SIG-M5 (cell line): Measurements from ENCODE around the gene KHDC1L.
"Not testable (repeated sequence)": the region's sequence is repeated elsewhere in the genome, so short reads cannot be mapped to it uniquely, and the experiment has no call there.

Experiments
- DNase-seq: peaks from one replicate; lab custom pipeline; 2025; lab: John Stamatoyannopoulos, UW

Gene KHDC1L

DNA sequence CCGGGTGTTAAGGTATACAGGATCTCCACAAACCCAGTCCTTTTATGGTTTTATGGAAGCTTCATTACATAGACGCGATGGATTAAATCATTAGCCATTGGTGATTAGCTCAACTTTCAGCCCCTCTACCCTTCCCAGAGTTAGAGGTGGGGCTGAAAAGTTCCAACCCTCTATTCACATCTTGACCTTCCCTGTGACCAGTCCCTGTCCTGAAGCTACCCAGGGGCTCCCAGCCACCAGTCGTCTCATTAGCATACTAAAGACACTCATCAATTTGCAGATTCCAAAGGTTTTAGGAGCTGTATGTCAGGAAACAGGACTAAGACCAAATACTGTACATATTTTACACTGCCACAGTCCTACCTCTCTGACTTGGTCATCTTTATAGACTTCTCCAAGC lies 21.0 kb downstream of the KHDC1L start:
- no peak for DNase-seq

DNA sequence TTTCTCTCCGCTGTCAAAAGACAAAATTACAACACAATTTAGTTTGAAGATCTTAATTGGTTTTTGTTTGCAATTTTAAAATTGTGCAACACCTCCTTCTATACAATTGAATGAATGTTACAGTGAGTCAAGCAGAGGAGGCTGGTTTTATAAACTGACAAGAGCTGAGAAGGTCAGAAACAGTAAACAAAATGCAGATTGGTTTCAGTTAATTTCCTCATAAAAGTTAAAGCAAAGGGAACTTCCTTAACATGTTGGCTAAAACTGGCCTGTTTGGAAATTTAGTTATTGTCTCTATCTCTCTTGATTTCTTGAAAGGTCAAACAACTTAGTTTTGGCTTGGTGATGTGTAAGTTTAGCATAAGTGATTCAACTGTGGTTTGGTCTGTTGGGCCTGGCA lies 22.2 kb downstream of the KHDC1L start:
- no peak for DNase-seq

DNA sequence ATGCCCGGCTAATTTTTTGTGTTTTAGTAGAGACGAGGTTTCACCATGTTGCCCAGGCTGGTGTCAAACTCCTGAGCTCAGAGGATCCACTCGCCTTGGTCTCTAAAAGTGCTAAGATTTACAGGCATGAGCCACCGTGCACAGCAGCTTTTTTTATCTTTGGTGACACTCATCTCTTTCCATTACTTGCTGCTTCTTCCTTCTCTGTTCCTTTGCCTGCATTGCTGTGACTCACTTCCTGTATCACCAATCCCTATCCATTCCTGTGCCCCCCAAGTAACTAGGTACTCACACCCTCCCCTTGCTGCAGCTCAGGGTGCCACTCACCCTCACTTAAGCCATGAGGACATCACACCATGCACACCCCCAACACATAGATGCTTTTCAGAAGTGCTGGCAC lies 24.6 kb downstream of the KHDC1L start:
- DNase-seq = no peak

DNA sequence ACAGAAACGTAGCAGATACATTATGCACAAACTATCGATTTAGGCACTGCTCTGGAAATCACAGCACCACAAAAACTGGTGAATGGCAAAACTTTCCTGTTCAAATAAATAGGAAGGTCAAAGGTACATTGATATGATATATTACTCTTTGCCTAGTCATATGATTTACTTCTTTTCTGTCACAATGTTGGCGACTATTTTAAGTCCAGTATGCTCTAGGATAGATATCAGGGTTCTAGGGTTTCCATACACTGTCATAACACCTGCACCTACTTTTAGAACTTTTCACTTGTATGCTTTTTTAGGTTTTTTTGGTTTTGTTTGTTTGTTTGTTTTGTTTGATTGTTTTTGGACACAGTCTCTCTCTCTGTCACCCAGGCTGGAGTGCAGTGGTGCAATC lies 25.0 kb downstream of the KHDC1L start:
- no peak for DNase-seq

DNA sequence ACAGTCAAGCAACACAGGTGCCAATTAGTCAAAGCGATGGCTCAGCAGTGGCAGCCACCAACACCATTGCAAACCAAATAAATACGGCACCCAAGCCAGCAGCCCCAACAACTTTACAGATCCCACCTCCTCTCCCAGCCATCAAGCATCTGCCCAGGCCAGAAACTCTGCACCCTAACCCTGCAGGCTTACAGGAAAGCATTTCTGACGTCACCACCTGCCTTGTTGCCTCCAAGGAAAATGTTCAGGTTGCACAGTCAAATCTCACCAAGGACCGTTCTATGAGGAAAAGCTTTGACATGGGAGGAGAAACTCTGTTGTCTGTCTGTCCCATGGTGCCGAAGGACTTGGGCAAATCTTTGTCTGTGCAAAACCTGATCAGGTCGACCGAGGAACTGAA lies 30.6 kb downstream of the KHDC1L start:
- DNase-seq = no peak

DNA sequence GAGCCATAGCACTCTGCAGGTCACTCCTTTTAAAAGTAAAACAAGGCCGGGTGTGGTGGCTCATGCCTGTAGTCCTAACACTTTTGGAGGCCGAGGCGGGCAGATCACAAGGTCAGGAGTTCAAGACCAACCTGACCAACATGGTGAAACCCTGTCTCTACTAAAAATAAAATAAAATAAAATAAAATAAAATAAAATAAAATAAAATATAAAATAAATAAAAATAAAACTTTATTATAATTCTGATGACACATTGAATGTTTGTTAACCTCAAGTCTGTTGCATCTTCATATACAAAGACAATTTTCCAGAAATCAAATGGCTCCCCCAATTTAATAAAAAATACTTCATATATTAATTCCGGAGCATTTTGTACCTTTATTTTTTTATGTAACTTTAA lies 32.0 kb downstream of the KHDC1L start:
- not testable (repeated sequence) for DNase-seq

DNA sequence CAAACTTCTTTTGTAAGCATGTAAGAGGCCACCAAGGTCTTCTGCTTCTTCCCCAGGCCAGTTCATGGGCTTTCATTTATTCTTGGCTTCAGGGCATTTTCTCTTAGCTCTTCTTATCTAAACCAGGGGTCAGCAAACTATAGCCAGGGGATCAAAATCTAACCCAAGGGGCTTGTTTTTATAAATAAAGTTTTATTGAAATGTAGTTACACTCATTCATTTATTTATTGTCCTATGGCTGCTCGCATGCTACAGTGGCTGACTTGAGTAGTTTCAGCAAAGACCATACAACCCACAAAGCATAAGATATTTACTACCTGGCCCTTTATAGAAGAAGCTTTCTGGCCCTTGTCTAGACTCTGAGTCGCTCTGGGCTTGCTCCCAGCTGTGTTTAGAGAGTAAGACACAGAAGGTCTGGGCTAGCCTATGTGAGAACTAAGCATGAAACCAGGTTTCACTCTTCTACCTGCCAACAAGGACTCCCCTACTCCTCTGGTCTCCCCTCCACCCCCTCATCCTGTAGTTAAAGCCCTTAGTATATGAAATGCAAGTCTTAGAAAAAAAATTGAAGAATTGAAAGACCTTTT lies 43.2 kb downstream of the KHDC1L start:
- no peak for DNase-seq

DNA sequence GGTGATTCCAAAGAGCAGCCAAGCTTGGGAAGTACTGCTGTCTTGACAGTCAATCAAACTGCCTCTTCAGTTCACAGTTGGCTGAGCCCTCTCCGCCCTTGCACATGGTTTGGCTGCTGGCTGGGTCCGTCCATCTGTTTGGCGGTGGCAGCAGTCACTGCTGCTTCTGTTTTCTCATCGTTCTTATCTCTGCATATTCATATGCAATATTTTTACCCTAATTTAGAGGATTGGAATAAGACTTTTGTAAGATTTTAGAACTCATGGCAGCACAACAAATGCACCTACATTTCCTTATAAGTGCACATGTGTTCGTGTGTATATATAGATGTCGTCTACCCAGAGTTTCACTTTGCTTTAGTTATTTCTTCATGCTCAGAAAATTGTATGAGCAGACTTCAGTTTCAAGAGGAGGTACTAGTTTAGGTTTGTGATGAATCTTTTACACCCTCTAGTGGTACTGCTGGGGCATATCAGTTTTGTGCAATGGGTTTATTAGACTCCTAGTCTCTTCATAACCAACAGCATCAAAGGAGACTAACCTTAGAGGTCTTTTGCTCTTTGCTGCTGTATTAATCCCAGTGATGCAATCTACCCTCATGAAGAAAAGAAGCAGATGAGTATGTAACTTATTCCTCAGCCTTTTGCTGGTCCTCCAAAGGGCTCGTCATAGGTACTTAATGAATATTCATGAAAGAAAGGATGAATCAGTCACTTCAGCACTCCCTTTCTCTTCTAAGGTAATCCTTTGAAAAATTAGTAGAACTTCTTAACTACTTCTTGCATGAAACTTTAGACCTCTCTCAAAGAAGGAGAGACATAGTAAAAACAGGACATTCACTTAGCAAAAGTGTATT lies 44.3 kb downstream of the KHDC1L start:
- DNase-seq = peak; percentile 26

DNA sequence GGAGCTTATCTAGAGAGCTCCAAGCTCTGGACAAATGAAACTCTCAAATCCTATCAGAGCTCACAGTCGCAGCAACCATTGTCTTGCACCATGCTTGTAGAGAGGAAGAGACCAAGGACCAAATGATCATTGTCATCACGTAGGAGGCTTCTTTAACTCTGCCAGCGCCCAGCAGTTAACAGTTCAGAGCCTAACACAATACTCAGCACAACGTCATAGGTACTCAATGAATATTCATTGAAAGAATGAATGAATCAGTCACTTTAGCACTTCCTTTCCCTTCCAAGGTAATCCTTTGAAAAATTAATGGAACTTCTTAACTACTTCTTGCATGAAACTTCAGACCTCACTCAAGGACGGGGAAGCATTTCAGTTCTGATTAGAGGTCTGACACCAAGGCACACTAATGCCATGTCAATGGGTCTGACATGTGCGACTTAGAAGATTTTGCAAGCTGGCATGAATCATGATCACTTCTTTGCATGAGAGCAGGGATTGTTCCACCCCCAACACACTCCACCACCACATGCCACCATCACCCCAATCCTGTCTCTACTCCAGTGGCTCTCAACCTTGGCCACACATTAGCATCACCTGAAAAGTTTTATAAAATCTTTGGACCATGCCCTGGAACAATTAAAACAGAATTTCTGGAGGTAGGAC lies 45.1 kb downstream of the KHDC1L start:
- no peak for DNase-seq

DNA sequence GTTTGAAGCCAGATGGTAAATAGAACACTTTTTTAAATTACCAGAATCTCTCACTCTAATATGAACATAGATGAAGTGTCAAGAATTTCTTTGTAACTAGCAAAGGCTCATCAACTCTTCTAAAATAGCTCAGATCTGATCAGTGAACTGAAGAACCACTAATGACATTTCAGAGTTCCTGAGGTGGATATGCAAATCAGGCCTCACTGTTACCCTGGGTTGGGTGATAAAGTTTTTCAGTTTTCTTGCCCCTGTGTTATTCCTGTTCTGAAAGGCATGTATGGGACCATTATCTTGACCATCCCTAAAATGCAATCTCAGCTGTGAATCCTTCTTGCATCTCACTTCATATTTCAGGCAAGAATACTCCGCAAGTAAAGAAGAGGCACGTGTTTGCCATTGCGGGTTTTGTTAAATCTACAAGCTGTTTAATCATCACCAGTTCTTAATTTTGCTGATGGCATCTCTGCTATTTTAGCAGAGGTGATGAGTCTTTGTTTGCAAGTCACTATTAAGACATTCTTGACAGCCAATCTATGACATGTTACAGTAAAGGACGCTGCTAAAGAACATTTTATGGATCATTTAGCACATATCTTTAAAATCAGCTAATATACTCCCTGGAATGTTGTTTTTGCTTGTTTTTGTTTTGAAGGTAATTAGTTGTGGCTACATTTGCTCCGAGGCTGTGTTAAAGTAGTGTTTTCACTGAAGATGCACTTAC lies 47.9 kb downstream of the KHDC1L start:
- no peak for DNase-seq

DNA sequence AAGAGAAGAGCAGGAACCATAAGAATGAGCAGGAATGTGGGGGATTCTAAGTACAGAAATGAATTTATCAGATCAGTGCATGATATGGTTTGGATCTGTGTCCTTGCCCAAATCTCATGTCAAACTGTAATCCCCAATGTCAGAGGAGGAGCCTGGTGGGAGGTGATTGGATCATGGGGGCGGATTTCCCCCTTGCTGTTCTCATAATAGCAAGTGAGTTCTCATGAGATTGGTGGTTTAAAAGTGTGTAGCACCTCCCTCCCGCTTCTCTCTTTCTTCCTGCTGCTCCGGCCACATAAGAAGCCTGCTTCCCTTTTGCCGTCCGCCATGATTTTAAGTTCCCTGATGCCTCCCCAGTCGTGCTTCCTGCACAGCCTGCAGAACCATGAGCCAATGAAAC lies 49.2 kb downstream of the KHDC1L start:
- no peak for DNase-seq

DNA sequence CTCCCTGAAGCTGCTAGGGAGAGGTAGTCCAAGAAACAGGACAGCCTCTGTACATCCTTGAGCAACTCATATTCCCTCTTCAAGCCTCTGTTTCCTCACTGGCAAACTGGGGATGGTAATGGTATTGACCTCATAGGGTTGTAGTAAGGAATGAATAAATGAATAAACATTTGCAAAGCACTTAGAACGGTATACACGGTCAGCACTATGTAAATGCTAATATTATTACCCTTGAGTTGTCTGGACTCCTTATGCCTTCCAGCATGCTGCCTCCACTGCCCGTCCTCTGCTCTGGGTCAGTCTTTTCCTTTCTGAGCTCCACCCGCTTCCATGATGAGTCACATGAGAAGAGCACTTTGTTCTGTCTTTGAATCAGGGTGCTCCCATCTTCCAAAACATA lies 50.6 kb downstream of the KHDC1L start:
- no peak for DNase-seq
